SHP77 treated with DMSO at 0.1 percent for 48 hours (cell line): ENCODE data around the gene TMEM229A.
"Not testable (repeated sequence)": the region's sequence is repeated elsewhere in the genome, so short reads cannot be mapped to it uniquely, and the experiment has no call there.

Experiments
- DNase-seq: peaks from one replicate; lab custom pipeline; 2025; lab: John Stamatoyannopoulos, UW

The TMEM229A gene

GRCh38 chr7:124031919-124032318, 948 bp downstream of the TMEM229A start:
- no peak for DNase-seq

- DNase-seq: no peak
These were observed 1.5 kb downstream of the TMEM229A start for GRCh38 chr7:124031406-124031805.

- DNase-seq: no peak
These were observed 1.9 kb downstream of the TMEM229A start for GRCh38 chr7:124030964-124031363.

- peak; percentile 60 for DNase-seq
These were observed 3.3 kb downstream of the TMEM229A start for GRCh38 chr7:124029396-124030188.

GRCh38 chr7:124027236-124027635, 5.6 kb downstream of the TMEM229A start:
- DNase-seq: no peak

GRCh38 chr7:124024329-124024728, 8.5 kb downstream of the TMEM229A start:
- DNase-seq: not testable (repeated sequence)

GRCh38 chr7:124022551-124022950, 10.3 kb downstream of the TMEM229A start:
- no peak for DNase-seq

- DNase-seq: no peak
These were observed 12.8 kb downstream of the TMEM229A start for GRCh38 chr7:124020060-124020459.

- DNase-seq: no peak
These were observed 19.6 kb downstream of the TMEM229A start for GRCh38 chr7:124013306-124013705.

- no peak for DNase-seq
These were observed 20.0 kb downstream of the TMEM229A start for GRCh38 chr7:124012864-124013263.

GRCh38 chr7:124009321-124009720, 23.5 kb downstream of the TMEM229A start:
- no peak for DNase-seq

- DNase-seq: not testable (repeated sequence)
These were observed 24.6 kb downstream of the TMEM229A start for GRCh38 chr7:124008296-124008695.

- no peak for DNase-seq
These were observed 33.2 kb downstream of the TMEM229A start for GRCh38 chr7:123999703-124000102.

- no peak for DNase-seq
These were observed 33.9 kb downstream of the TMEM229A start for GRCh38 chr7:123998921-123999320.

- no peak for DNase-seq
These were observed 36.6 kb downstream of the TMEM229A start for GRCh38 chr7:123996327-123996625.

- DNase-seq: no peak
These were observed 37.1 kb downstream of the TMEM229A start for GRCh38 chr7:123995617-123996326.

GRCh38 chr7:123994449-123994848, 38.4 kb downstream of the TMEM229A start:
- no peak for DNase-seq

- no peak for DNase-seq
These were observed 38.9 kb downstream of the TMEM229A start for GRCh38 chr7:123993996-123994395.

GRCh38 chr7:123992913-123993518, 39.9 kb downstream of the TMEM229A start:
- no peak for DNase-seq

GRCh38 chr7:123987445-123987844, 45.4 kb downstream of the TMEM229A start:
- no peak for DNase-seq
